ENCODE results near the gene MAP2K3.

- TF ChIP-seq CTCF (IDR thresholded peaks at IDR 0.05; ENCODE audit: poor library complexity, severe bottlenecking) (no peak), SMC3 (conservative IDR thresholded peaks at IDR 0.05; ENCODE audit: poor library complexity) (no peak), REST (IDR thresholded peaks at IDR 0.05; ENCODE audit: borderline replicate concordance) (no peak), POLR2AphosphoS5 (IDR thresholded peaks at IDR 0.05) (no peak)
Measured at GRCh38 chr17:21241564-21241963, 42.9 kb upstream of the MAP2K3 start.

All from neural cell (in vitro differentiated cells).